NCI-H187 (cell line): ENCODE results near the gene IFNAR2.

Experiments
- DNase-seq, 2 experiments: peaks; one replicate each; lab custom pipeline; 2025; lab: John Stamatoyannopoulos, UW

Gene IFNAR2

GRCh38 chr21:33267250-33267649, 37.5 kb downstream of the IFNAR2 start:
- DNase-seq = no peak

- no peak for DNase-seq
Measured at GRCh38 chr21:33268393-33268736, 38.6 kb downstream of the IFNAR2 start.

- DNase-seq = peak; percentile 52 to 70
Measured at GRCh38 chr21:33268737-33269441, 39.2 kb downstream of the IFNAR2 start.

GRCh38 chr21:33270986-33271385, 41.2 kb downstream of the IFNAR2 start:
- no peak for DNase-seq

- no peak for DNase-seq
Measured at GRCh38 chr21:33273044-33273443, 43.3 kb downstream of the IFNAR2 start.

- DNase-seq = no peak
Measured at GRCh38 chr21:33278721-33279120, 49.0 kb downstream of the IFNAR2 start.

- DNase-seq = no peak
Measured at GRCh38 chr21:33279330-33279820, 49.6 kb downstream of the IFNAR2 start.
